GM12878 (cell line): ENCODE data around the gene AKAP13. TPM values are rescaled to one million over a fixed set of nuclear protein-coding genes. Genes with fewer than 3 reads are reported as not detected.

ENCODE experiments used
- CUX1 ChIP-seq: IDR thresholded peaks from 2 replicates; pipeline ENCODE4 v1.6.1; 2012; ENCODE audit warnings: improper control_type of control experiment, low read depth, low read length; ENCODE audit not compliant: insufficient replicate concordance
- FOXK2 ChIP-seq: fragments of 450-650 bp; IDR thresholded peaks from 2 replicates; pipeline ENCODE4 v1.6.1; 2017; ENCODE audit warnings: mild to moderate bottlenecking, moderate library complexity
- IRF4 ChIP-seq: IDR thresholded peaks from 2 replicates; pipeline ENCODE4 v1.6.1; 2011; ENCODE audit warnings: low read depth, low read length
- NR2C2 ChIP-seq: IDR thresholded peaks from 2 replicates; pipeline ENCODE4 v1.6.1; 2011; ENCODE audit warnings: borderline replicate concordance, low read depth; ENCODE audit not compliant: control insufficient read depth, insufficient read length
- NR2F1 ChIP-seq: fragments of 450-650 bp; conservative IDR thresholded peaks from 2 replicates; pipeline ENCODE4 v1.6.1; 2017; ENCODE audit warnings: mild to moderate bottlenecking
- PAX5 ChIP-seq: IDR thresholded peaks from 2 replicates; pipeline ENCODE4 v1.6.1; 2011; ENCODE audit warnings: low read depth, low read length, borderline replicate concordance
- RCOR1 ChIP-seq: conservative IDR thresholded peaks from 2 replicates; pipeline ENCODE4 v1.6.1; 2012; ENCODE audit warnings: low read depth, low read length, improper control_type of control experiment
- RELA ChIP-seq: fragments of 450-650 bp; IDR thresholded peaks from 2 replicates; pipeline ENCODE4 v1.8.0; 2014; ENCODE audit warnings: borderline replicate concordance; ENCODE audit not compliant: partially characterized antibody
- SIN3A ChIP-seq: IDR thresholded peaks from 2 replicates; pipeline ENCODE4 v1.6.1; 2012; ENCODE audit warnings: low read depth, low read length, improper control_type of control experiment
- TCF12 ChIP-seq: IDR thresholded peaks from 2 replicates; pipeline ENCODE4 v1.6.1; 2011; ENCODE audit warnings: low read depth, mild to moderate bottlenecking, low read length
- ZNF622 ChIP-seq: fragments of 450-650 bp; IDR thresholded peaks from 2 replicates; pipeline ENCODE4 v1.6.1; 2017; ENCODE audit warnings: mild to moderate bottlenecking, inconsistent platforms
- polyA plus RNA-seq, 11 experiments: library from polyadenylated mRNA; depleted of rRNA in 4 of 11; unstranded in 6 of 11; stranded (reverse) in 5 of 11; fragments of >200 nt; fragmentation: Nextera tagmentation in 4 of 11; fragmentation: Illumina TruSeq in 1 of 11; extraction: Ambion mirVana in 4 of 11; extraction: Trizol in 1 of 11; gene quantifications; 1 replicate in 1 of 11; 2 replicates in 10 of 11; pipeline versions ENCODE4 v1.2.1 to v1.2.3, GENCODE V29; 2011 to 2016; ENCODE audit warnings: inconsistent platforms in 2 of 11, missing spikeins in 2 of 11, low read depth in 1 of 11
- total RNA-seq, 4 experiments: library from RNA; depleted of rRNA in 3 of 4; stranded (reverse); fragments of >200 nt in 3 of 4; fragmentation: Illumina TruSeq in 1 of 4; extraction: Trizol in 1 of 4; gene quantifications; 2 replicates each; pipeline versions ENCODE4 v1.2.1 to v1.2.3, GENCODE V29; 2013 to 2021
- TF ChIP-seq, protein P1 (sequence below): fragments of 450-650 bp; IDR thresholded peaks from 2 replicates; pipeline ENCODE4 v1.6.1; 2016; ENCODE audit warnings: mild to moderate bottlenecking, moderate library complexity, borderline replicate concordance
- TF ChIP-seq, protein P2 (sequence below): fragments of 450-650 bp; IDR thresholded peaks from 2 replicates; pipeline ENCODE4 v1.6.1; 2017; ENCODE audit warnings: antibody characterized with exemption, mild to moderate bottlenecking, moderate library complexity
- TF ChIP-seq, protein P3 (sequence below): fragments of 450-650 bp; IDR thresholded peaks from 2 replicates; pipeline ENCODE4 v1.6.1; 2017; ENCODE audit warnings: mild to moderate bottlenecking, low read depth, inconsistent platforms; ENCODE audit not compliant: poor library complexity, severe bottlenecking

Gene AKAP13
- total and polyA plus RNA-seq, 10 of the 15 experiments (the other 5 are each of a cell fraction or from before 2014, with no cell fraction given): 14.4 to 74.9 (median 55.1) TPM

- TF ChIP-seq CUX1 (no peak), RCOR1 (no peak), RELA (no peak), NR2F1 (no peak), FOXK2 (no peak), SIN3A (no peak), TCF12 (no peak), PAX5 (no peak), NR2C2 (no peak), IRF4 (no peak), ZNF622 (no peak)
- TF ChIP-seq, protein P1, sequence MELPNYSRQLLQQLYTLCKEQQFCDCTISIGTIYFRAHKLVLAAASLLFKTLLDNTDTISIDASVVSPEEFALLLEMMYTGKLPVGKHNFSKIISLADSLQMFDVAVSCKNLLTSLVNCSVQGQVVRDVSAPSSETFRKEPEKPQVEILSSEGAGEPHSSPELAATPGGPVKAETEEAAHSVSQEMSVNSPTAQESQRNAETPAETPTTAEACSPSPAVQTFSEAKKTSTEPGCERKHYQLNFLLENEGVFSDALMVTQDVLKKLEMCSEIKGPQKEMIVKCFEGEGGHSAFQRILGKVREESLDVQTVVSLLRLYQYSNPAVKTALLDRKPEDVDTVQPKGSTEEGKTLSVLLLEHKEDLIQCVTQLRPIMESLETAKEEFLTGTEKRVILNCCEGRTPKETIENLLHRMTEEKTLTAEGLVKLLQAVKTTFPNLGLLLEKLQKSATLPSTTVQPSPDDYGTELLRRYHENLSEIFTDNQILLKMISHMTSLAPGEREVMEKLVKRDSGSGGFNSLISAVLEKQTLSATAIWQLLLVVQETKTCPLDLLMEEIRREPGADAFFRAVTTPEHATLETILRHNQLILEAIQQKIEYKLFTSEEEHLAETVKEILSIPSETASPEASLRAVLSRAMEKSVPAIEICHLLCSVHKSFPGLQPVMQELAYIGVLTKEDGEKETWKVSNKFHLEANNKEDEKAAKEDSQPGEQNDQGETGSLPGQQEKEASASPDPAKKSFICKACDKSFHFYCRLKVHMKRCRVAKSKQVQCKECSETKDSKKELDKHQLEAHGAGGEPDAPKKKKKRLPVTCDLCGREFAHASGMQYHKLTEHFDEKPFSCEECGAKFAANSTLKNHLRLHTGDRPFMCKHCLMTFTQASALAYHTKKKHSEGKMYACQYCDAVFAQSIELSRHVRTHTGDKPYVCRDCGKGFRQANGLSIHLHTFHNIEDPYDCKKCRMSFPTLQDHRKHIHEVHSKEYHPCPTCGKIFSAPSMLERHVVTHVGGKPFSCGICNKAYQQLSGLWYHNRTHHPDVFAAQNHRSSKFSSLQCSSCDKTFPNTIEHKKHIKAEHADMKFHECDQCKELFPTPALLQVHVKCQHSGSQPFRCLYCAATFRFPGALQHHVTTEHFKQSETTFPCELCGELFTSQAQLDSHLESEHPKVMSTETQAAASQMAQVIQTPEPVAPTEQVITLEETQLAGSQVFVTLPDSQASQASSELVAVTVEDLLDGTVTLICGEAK: no peak
- TF ChIP-seq, protein P2, sequence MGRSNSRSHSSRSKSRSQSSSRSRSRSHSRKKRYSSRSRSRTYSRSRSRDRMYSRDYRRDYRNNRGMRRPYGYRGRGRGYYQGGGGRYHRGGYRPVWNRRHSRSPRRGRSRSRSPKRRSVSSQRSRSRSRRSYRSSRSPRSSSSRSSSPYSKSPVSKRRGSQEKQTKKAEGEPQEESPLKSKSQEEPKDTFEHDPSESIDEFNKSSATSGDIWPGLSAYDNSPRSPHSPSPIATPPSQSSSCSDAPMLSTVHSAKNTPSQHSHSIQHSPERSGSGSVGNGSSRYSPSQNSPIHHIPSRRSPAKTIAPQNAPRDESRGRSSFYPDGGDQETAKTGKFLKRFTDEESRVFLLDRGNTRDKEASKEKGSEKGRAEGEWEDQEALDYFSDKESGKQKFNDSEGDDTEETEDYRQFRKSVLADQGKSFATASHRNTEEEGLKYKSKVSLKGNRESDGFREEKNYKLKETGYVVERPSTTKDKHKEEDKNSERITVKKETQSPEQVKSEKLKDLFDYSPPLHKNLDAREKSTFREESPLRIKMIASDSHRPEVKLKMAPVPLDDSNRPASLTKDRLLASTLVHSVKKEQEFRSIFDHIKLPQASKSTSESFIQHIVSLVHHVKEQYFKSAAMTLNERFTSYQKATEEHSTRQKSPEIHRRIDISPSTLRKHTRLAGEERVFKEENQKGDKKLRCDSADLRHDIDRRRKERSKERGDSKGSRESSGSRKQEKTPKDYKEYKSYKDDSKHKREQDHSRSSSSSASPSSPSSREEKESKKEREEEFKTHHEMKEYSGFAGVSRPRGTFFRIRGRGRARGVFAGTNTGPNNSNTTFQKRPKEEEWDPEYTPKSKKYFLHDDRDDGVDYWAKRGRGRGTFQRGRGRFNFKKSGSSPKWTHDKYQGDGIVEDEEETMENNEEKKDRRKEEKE: no peak
- TF ChIP-seq, protein P3, sequence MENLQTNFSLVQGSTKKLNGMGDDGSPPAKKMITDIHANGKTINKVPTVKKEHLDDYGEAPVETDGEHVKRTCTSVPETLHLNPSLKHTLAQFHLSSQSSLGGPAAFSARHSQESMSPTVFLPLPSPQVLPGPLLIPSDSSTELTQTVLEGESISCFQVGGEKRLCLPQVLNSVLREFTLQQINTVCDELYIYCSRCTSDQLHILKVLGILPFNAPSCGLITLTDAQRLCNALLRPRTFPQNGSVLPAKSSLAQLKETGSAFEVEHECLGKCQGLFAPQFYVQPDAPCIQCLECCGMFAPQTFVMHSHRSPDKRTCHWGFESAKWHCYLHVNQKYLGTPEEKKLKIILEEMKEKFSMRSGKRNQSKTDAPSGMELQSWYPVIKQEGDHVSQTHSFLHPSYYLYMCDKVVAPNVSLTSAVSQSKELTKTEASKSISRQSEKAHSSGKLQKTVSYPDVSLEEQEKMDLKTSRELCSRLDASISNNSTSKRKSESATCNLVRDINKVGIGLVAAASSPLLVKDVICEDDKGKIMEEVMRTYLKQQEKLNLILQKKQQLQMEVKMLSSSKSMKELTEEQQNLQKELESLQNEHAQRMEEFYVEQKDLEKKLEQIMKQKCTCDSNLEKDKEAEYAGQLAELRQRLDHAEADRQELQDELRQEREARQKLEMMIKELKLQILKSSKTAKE: no peak
Observed at GRCh38 chr15:85439996-85440395, 59.6 kb downstream of the AKAP13 start (continued).
